HG03103 (cell line): Measurements from ENCODE around the gene TRAPPC3.

Experiments
- ATAC-seq: cut with Tn5 transposase; IDR thresholded peaks from one replicate; pipeline ENCODE4 v1.9.1; 2021; ENCODE audit warnings: low read depth; ENCODE audit not compliant: unreplicated experiment

The TRAPPC3 gene

DNA sequence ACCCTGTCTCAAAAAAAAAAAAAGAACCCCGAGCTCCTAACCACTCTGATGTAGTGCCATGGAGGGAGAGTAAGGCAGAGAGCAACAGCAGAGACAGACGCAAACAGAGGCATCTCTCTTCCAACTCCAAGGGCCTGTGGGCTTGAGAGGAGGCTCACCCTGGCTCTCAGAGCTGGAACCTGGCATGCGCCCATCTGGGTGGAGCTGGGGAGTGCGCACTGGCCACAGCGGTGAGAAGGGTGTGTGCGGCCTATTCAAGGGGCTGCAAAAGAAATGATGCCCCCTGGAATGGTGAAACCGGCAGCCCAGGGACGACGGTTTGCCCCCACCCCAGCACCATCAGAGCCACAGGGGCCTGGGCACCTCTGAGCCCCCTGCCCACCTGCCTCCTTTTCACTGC lies 41.9 kb downstream of the TRAPPC3 start:
- ATAC-seq: no peak

DNA sequence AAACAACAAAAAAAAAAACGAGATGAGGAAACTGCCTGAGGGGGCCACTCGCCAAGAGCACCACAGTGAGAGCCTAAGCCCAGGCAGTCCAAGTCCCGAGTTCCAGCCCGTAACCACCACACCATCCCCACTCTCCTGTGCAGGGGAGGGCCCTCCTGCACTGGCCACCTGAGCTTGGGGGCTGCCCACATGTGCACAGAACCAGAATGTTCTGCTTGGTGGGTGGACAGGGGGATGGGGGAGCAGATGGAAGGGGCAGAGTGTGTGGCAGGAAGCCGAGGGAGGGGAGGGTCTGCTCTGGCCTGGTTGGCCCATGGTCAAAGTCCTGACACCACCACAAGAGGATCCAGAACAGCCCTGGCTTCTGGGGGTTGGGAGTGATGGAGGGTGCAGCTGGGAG lies 43.0 kb downstream of the TRAPPC3 start:
- no peak for ATAC-seq

DNA sequence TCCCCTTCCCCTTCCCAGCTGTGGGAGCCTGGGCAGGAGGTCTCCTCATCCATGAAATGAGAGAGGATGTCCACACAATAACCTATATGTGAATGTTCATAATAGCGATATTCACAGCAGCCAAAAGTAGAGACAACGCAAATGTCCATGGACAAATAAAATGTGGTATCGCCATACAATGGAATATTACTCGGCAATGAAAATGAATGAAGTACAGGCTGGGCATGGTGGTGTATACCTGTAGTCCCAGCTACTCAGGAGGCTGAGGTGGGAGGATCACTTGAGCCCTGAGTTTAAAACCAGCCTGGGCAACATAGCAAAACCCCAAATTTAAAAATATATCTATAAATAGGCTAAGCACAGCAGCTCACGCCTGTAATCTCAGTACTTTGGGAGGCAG lies 47.7 kb downstream of the TRAPPC3 start:
- no peak for ATAC-seq

DNA sequence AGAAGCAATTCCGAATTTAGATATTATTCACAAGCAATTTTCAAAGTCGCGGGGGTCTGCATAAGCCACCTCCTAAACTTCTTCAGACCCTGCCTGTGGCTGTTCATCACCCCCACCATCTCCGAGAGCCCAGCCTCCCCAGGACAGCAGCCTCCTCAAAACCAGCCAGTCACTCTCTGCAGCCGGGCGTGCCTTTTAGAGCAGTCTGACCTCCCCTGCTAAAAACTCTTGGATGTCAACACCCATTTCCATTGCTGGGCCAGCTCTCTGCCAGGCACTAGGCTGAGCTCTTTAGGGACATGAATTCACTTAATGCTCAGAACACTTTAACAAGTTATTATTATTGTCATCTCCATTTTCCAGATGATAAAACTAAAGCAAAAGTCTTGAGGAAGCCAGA lies 48.9 kb downstream of the TRAPPC3 start:
- ATAC-seq: no peak

DNA sequence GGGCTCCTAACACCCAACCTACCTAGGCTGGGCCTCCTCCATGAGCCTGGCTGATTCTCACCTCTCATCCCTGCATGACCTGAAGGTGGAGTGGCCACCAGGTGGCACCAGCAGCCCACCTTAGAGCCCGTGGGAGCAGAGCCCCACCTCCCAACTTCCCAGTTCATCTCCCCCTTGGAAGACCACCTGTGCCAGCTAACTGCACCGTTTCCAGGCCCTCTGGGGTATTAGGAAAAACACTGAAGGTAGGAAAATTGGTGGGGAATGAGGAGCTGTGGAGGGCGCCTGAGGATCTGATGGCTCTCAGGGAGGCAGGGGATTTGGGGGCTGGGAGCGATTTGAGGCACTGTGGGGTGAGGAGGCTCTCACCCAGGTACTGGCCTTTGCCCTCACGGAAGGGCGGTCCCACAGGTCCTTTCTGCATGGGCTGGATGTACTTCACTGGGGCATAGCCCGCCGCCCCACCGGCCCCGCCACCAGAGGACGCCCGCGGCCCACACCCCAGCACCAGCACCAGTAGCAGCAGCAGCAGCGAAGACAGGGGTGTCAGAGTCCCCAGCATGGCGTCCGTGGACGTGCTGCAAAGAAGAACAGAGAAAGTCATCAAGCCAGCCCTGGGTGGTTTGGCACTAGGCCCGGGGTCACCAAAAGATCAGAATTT lies 49.5 kb downstream of the TRAPPC3 start:
- ATAC-seq: no peak

DNA sequence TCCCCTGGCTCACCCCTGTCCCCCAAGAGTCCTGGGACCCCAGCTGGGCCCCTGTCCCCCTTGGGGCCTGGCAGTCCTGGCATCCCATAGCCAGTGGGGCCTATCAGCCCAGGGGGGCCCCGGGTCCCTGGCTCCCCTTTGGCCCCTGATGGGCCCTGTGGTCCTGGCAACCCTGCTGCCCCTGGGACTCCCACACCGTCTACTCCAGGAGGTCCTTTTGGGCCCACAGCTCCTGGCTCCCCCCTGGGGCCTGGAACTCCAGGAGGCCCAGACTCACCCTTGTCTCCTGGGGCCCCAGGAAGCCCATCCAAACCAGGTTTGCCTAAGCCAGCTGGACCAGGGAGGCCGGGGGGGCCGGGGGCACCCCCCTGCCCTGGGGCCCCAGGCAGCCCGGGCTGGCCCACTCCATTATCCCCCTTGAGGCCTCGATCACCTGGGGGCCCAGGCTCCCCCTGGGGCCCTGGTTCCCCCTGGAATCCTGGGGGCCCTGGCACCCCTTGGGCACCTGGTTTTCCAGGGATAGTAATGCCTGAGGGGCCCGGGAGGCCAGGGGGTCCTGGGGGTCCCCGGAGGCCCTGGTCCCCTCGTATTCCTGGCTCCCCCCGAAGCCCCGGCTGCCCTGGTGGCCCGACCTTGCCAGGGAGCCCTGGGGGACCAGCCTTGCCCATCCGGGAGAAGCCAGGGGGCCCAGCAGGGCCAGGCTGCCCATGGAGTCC lies 50.5 kb downstream of the TRAPPC3 start:
- no peak for ATAC-seq

DNA sequence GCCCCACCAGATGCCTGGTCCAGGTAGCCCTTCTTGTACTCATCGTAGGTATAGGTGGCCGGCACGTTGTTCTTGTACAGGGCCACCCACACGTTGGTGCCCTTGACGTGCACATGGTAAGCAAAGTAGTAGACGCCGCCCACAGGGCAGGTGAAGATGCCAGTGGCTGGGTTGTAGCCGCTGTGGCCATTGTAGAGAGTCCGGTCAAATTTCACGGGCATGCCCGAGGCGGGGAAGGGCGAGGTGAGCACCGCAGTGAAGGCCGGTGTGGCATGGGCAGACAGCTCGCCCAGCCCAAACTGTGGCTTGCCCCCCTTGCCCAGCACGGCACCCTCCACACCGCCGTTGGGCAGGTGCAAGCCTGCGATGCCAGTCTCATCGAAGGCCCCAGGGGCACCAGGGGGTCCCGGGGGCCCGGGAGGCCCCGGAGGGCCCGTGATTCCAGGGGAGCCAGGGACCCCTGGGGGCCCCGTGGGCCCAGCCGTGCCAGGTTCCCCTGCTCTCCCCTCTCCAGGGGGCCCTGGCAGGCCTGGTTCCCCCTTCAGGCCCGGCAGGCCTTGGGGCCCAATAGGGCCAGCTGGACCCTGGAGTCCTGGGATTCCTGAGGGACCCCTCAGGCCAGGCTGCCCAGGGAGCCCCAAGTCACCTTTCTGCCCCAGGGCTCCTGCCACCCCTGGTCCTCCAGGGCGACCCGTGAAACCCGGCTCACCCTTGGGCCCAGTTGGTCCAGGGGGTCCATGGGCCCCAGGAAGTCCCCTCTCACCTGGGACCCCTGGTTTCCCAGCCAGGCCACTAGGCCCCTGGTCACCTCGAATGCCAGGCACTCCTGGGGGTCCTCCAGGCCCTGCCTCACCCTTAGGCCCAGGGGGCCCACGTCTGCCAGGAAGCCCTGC lies 51.3 kb downstream of the TRAPPC3 start:
- ATAC-seq: no peak

DNA sequence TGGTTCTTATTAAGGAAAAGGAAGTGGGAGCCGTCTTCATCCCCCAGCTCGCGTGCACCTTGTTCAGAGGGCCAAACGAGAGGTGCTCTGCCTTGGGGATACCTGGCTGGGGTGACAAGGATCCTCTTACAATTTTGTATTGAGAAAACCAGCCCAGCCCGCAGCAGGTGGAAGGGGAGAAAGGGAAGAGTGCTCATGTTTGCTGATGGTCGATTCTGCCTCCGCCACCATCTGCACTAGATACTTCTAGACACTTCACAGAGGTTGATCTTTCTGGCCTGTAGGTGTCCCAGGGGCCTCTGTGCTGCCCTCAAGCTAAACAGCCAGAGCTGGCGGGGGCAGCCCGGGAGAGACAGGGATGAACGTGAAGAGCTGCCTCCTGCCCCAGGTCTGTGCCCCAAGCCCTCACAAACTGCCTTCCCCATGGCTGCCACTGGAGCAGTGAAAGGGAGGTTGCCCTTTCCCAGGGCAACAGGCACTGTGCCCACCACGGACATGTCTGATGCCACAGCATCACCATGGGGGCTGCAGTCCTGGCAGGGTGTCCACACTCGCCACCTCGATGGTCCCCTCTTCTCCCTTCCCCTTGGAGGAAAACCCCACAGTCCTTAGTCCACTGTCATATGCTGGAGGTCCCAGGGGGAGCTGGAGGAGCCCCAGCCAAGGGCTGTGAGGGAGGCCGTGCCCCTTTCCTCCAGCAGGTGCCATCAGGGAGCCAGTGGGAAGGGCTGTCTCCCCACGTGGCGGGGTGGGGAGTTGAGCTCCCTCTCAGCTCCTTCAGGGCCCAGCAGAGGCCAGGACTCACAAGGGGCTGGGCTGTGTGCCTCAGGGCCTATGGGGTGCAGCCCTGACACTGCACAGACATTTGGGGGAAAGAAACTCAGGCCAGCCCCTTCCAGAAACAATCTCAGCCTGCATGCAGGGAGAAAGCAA lies 52.5 kb downstream of the TRAPPC3 start:
- no peak for ATAC-seq

DNA sequence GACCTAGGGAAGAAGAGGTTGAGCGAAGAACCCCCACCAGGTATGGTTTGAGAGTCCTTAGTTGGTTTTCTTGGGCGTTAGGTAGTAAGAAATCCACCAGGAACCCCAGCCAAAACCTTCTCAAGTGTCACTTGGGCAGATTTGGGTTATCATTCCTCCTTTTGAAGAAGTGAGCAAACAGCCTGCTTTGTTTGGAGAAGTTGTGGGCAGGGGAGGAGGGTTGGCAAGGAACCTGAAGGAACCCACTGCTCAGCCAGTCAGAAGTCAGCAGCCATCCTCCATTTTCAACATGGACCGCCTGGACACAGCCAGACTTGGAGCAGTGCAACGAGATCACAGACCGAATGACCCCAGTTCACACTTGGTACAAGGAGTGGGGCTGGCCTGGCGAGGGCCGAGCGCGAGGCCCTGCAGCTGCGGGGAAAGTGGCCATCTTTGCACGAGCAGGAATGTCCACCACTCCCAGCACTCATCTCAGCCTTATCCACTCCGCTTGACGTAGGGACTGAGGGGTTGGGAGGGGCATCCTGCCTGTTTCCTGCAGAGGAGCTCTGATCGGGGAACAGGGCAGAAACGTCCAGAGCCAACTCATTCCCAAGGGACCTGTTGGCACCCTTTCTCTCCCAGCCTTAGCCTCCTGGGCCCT lies 53.4 kb downstream of the TRAPPC3 start:
- ATAC-seq: no peak

DNA sequence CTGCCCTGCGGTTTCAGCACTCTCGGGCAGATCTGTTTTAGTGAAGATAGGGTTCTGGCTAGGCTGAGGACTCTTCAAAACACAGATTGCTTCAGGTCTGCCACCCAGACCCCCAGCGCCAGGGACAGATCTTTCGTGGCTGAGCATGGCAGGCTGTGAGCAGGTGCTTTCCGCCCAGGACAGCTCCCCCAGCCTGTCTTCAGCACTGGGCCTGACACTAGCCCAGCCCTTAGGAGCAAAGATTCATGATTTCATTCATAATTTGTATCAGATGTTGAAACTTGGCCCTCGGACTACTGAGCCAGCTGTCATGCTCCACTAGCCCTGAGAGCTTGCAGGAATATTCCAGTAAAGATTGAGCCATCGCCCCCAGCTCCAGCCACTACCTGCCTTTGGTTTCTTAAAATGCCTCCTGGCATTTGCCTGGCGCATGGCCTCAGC lies 54.6 kb downstream of the TRAPPC3 start:
- ATAC-seq: no peak

DNA sequence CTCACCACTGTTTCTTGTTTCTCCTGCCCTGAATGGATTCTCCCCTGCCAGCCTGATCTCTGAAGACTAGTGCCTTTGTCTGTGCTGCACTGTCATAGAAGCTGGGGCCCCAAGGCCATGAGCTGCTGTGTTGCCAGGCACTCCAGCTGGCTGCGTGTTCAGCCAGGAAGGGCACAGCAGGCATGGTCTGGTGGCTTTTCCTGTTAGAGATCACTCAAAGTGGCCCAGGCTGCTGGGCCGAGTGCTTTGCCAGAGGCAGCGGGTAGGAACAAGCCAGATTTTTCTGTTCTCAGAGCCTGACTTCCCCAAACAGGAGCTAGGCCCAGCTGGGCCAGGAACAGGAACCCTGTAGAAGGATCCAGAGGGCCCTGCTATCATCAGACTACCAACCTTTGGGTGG lies 55.4 kb downstream of the TRAPPC3 start:
- no peak for ATAC-seq

DNA sequence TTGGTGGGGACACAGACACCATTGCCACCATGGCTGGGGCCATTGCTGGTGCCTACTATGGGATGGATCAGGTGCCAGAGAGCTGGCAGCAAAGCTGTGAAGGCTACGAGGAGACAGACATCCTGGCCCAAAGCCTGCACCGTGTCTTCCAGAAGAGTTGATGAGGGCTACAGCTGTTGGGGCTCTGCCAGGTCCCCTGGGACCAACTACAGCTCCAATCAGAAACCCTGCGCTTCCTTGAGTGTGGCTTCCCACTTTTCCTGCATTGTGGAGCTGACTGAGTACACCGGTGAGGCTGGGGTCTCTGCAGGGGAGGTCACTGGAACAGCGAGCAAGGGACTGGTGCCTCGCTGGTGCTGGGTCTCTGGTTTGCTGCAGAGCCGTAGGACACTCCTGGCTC lies 56.1 kb downstream of the TRAPPC3 start:
- ATAC-seq: no peak

DNA sequence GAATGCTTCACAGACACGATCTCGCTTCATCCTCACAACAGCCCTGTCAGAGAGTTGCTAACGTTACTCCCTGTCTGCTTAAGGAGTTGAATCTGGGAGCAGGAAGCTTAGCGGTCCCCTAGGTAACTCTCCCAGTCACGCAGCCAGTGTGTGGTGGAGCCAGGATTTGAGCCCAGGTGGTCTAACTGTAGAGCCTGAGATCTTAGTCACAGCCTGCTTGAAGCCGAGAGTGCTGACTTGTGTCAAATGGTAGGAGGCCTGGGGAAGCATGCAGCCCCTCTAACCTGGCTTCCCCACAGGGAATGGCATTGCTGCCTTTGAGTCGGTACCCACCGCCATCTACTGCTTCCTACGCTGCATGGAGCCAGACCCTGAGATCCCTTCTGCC lies 56.5 kb downstream of the TRAPPC3 start:
- ATAC-seq: no peak

DNA sequence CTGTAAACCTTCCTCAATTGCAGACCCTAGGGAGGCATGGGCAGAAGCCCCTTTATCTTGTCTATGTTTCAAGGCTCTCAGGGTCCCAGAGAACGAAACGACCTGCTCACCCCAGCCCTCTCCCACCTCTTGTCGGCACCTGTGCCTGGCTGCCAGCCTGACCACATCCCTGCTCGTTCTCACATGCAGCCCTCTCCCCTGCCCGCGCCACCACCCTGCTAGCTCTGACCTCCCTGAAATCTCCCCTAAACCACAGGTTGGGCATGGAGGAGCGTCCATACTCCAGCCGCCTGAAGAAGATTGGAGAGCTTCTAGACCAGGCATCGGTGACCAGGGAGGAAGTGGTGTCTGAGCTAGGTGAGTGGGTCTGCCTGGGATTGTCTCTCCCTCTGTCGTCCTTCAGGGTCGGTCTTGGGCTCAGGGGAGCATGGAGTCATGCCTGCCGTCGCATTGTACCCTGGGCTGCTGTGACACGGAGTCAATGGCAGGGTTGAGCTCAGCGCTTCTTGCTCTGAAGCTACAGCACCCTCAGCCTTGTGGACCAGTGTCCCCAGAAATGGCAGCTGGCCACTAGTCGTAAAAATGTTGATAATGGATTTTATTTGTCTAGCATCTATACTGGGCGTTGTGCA lies 57.0 kb downstream of the TRAPPC3 start:
- no peak for ATAC-seq

DNA sequence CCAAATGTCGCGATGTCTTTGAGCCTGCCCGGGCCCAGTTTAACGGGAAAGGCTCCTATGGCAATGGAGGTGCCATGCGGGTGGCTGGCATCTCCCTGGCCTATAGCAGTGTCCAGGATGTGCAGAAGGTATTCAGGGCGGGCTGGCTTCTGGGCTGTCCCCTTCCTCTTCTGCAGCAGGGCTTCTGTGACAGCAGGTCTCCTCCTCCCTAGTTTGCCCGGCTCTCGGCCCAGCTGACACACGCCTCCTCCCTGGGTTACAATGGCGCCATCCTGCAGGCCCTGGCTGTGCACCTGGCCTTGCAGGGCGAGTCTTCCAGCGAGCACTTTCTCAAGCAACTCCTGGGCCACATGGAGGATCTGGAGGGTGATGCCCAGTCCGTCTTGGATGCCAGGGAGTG lies 57.6 kb downstream of the TRAPPC3 start:
- ATAC-seq: no peak

DNA sequence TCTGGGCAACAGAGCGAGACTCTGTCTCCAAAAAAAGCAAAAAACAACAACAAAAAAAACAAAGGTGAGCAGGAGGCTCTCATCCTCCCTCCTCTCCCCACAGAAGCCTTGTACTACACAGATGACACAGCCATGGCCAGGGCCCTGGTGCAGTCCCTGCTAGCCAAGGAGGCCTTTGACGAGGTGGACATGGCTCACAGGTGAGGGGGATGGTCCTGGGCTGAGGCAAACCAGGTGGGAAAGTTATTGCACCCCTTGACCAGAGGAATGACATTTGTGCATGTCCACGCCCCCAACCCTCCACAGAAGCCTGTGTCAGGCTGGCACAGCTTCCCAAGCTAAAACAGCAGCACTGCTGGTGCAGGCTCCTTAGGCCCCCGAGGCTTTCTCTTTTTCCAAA lies 58.1 kb downstream of the TRAPPC3 start:
- no peak for ATAC-seq

DNA sequence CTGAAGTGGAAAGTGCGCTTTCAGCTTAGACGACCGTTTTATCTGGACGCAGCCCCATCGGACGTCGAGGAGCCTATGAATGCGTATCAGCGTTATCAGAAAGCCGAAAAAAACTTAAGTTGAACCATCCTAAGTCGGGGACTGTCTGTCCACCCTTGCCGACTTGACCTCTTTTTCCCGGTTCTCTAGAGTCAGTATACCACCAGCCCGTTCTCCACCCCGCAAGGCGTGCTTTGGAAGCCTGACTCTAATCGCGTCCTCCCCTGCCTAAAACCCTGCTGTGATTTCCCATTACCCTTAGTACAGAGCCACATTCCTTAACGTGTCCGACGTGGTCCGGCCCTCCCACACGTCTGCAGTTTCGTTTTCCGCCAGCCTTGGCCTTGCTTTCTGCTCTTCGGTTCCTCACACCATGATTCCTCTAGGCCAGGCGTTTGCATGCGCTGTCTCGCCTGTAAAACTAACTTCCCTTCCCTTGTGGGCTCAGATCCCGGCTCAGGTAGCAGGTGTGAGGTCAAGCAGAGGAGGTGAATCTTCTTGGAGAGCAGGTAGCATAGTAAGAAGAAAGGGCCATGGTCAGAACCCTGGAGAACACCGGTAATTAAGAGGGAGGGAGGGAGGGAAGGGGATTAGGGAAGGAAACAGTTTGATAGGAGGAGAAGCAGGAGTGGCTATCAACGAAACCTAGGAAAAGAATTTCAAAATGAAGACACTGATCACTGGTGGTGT lies 59.7 kb downstream of the TRAPPC3 start:
- no peak for ATAC-seq

DNA sequence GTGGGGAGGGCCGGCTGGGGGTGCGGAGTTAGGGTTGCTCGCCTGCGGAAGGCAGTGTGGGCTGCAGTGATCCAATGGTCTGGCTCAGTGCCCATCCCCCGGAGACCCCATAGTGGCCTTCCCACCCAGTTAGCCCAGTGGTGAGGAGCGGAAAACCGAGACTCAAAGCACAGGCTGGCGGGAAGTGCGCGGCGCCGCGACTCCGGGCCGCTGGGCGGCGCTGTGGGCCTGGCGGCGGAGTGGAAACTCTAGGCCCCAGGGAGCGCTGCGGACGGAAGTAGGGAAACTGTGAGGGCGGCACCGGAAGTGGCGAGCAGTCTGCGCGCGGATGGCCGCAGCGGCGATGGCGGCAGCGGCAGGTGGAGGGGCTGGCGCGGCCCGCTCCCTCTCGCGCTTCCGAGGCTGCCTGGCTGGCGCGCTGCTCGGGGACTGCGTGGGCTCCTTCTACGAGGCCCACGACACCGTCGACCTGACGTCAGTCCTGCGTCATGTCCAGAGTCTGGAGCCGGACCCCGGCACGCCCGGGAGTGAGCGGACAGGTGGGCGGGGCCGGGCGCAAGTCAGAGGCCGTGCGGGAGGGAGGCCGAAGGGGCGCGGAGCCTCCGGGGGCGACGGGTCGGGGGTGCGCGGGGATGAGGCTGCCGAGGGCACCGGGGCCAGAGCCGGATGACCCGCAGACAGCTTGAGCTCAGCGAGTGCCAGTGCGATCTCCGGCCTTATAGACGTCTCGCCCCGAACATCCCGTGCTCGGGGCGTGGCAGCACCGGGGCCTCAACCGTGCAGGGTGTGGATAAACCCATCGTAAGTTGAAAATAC lies 60.5 kb downstream of the TRAPPC3 start, which contains the start of gene ADPRS:
Gene ADPRS, plus strand, starts transcription at position 316 of the 816 bp plus-strand sequence. Its CDS starts 13 bp downstream, at position 329.
- peak; percentile 80 for ATAC-seq
